ENCODE data around the gene VGF. TPM values are rescaled to one million over a fixed set of nuclear protein-coding genes. Genes with fewer than 3 reads are reported as not detected.
"Not testable (repeated sequence)": the region's sequence is repeated elsewhere in the genome, so short reads cannot be mapped to it uniquely, and the experiment has no call there.

Gene VGF
- total RNA-seq, 1 experiment from 2014 or later = 0.14 TPM

GRCh38 chr7:101116898-101117297, 48.5 kb downstream of the VGF start:
- H3K4me3 Mint-ChIP-seq (ENCODE audit: low read depth, unreplicated experiment) = no peak overlapping the region
- H3K9me3 Mint-ChIP-seq (ENCODE audit: low read depth, unreplicated experiment) = no peaks in the 10 kb centered on the region
- no peaks in the 10 kb centered on the region for H3K27me3 Mint-ChIP-seq (ENCODE audit: unreplicated experiment)
- no peaks in the 10 kb centered on the region for H3K36me3 Mint-ChIP-seq (ENCODE audit: insufficient read depth, unreplicated experiment)
- CTCF ChIA-PET = interaction anchor here (0.6 kb wide), 1 partner anchor 1580 kb away, joined by 8 read pairs; no protein-coding TSS in a partner anchor
- no peak overlapping the region for H3K27ac Mint-ChIP-seq (ENCODE audit: unreplicated experiment)
- no peak for TF ChIP-seq CTCF (IDR thresholded peaks at IDR 0.05; ENCODE audit: unreplicated experiment)
- H3K4me1 Mint-ChIP-seq (ENCODE audit: low read depth, unreplicated experiment) = peaks cover 4% of the 10 kb centered on the region
- DNase-seq = no peak
- intact Hi-C loops (cut with micrococcal nuclease; ENCODE audit: unreplicated experiment) = no loop called here
- BruUV-seq (replicated peaks) = no TSS peak

- CTCF ChIA-PET = no interaction called here
- no peak for TF ChIP-seq CTCF (IDR thresholded peaks at IDR 0.05; ENCODE audit: unreplicated experiment)
These were observed 50.2 kb downstream of the VGF start for GRCh38 chr7:101115215-101115614.

GRCh38 chr7:101114492-101114891, 50.9 kb downstream of the VGF start:
- no peaks in the 10 kb centered on the region for H3K36me3 Mint-ChIP-seq (ENCODE audit: insufficient read depth, unreplicated experiment)
- CTCF ChIA-PET = no interaction called here
- no peaks in the 10 kb centered on the region for H3K9me3 Mint-ChIP-seq (ENCODE audit: low read depth, unreplicated experiment)
- BruUV-seq (replicated peaks) = no TSS peak
- no peaks in the 10 kb centered on the region for H3K4me1 Mint-ChIP-seq (ENCODE audit: low read depth, unreplicated experiment)
- intact Hi-C loops (cut with micrococcal nuclease; ENCODE audit: unreplicated experiment) = no loop called here
- DNase-seq = no peak
- H3K27ac Mint-ChIP-seq (ENCODE audit: unreplicated experiment) = no peak overlapping the region
- no peak for TF ChIP-seq CTCF (IDR thresholded peaks at IDR 0.05; ENCODE audit: unreplicated experiment)
- no peak overlapping the region for H3K4me3 Mint-ChIP-seq (ENCODE audit: low read depth, unreplicated experiment)
- no peaks in the 10 kb centered on the region for H3K27me3 Mint-ChIP-seq (ENCODE audit: unreplicated experiment)

More at GRCh38 chr7:101115215-101115614, 50.2 kb downstream of the VGF start:
- Mint-ChIP-seq H3K4me1 (ENCODE audit: low read depth, unreplicated experiment) (no peaks in the 10 kb centered on the region), H3K4me3 (ENCODE audit: low read depth, unreplicated experiment) (no peak overlapping the region), H3K9me3 (ENCODE audit: low read depth, unreplicated experiment) (no peaks in the 10 kb centered on the region), H3K27ac (ENCODE audit: unreplicated experiment) (no peak overlapping the region), H3K36me3 (ENCODE audit: insufficient read depth, unreplicated experiment) (no peaks in the 10 kb centered on the region), H3K27me3 (ENCODE audit: unreplicated experiment) (no peaks in the 10 kb centered on the region)
- intact Hi-C loops (cut with micrococcal nuclease; ENCODE audit: unreplicated experiment) = no loop called here
- BruUV-seq (replicated peaks) = no TSS peak
- no peak for DNase-seq

- DNase-seq = no peak
- CTCF ChIA-PET = no interaction called here
- Mint-ChIP-seq H3K9me3 (ENCODE audit: low read depth, unreplicated experiment) (no peaks in the 10 kb centered on the region), H3K4me1 (ENCODE audit: low read depth, unreplicated experiment) (peaks cover 6% of the 10 kb centered on the region), H3K36me3 (ENCODE audit: insufficient read depth, unreplicated experiment) (no peaks in the 10 kb centered on the region), H3K27ac (ENCODE audit: unreplicated experiment) (no peak overlapping the region), H3K27me3 (ENCODE audit: unreplicated experiment) (no peaks in the 10 kb centered on the region), H3K4me3 (ENCODE audit: low read depth, unreplicated experiment) (no peak overlapping the region)
- no TSS peak for BruUV-seq (replicated peaks)
- intact Hi-C loops (cut with micrococcal nuclease; ENCODE audit: unreplicated experiment) = no loop called here
- TF ChIP-seq CTCF (IDR thresholded peaks at IDR 0.05; ENCODE audit: unreplicated experiment) = no peak
These were observed 51.5 kb downstream of the VGF start for GRCh38 chr7:101113836-101114235.

GRCh38 chr7:101113140-101113539, 52.2 kb downstream of the VGF start:
- BruUV-seq (replicated peaks); H3K4me3 Mint-ChIP-seq (ENCODE audit: low read depth, unreplicated experiment); H3K27me3 Mint-ChIP-seq (ENCODE audit: unreplicated experiment); H3K36me3 Mint-ChIP-seq (ENCODE audit: insufficient read depth, unreplicated experiment); CTCF ChIA-PET; H3K9me3 Mint-ChIP-seq (ENCODE audit: low read depth, unreplicated experiment); intact Hi-C loops (cut with micrococcal nuclease; ENCODE audit: unreplicated experiment); H3K27ac Mint-ChIP-seq (ENCODE audit: unreplicated experiment); DNase-seq: not testable (repeated sequence)
- H3K4me1 Mint-ChIP-seq (ENCODE audit: low read depth, unreplicated experiment) = peaks cover 12% of the 10 kb centered on the region

Small RNA genes within 50 kb of the gene (microRNA-seq; reads per million reads assigned to microRNA genes)
- gene MIR4653 = not detected

Other genes with a start within 250 kb of the VGF start
- 6.3 and 12.7 TPM in 2 replicates for gene MUC3A, start 216.0 kb downstream of the VGF start, total RNA-seq (2022)
- gene MUC12, start 196.0 kb downstream of the VGF start, total RNA-seq (2022) = 0.59 and 1.3 TPM in 2 replicates
- not detected in 2 replicates for gene MUC17, start 145.5 kb downstream of the VGF start, total RNA-seq (2022)
- gene TRIM56, start 80.1 kb downstream of the VGF start, total RNA-seq (2022) = 44.5 and 62.6 TPM in 2 replicates
- 1.1 and 1.8 TPM in 2 replicates for gene SERPINE1, start 38.5 kb downstream of the VGF start, total RNA-seq (2022)
- 45.6 and 61.6 TPM in 2 replicates for gene AP1S1, start 11.1 kb downstream of the VGF start, total RNA-seq (2022)
- not detected in 2 replicates for gene NAT16, start 14.7 kb upstream of the VGF start, total RNA-seq (2022)
- gene MOGAT3, start 35.5 kb upstream of the VGF start, total RNA-seq (2022) = not detected in 2 replicates
- 103 and 108 TPM in 2 replicates for gene PLOD3, start 52.0 kb upstream of the VGF start, total RNA-seq (2022)
- 57.2 and 57.5 TPM in 2 replicates for gene ZNHIT1, start 52.6 kb upstream of the VGF start, total RNA-seq (2022)
- 6.4 and 8.5 TPM in 2 replicates for gene CLDN15, start 72.2 kb upstream of the VGF start, total RNA-seq (2022)
- 83.8 and 90.0 TPM in 2 replicates for gene FIS1, start 79.5 kb upstream of the VGF start, total RNA-seq (2022)
- gene IFT22, start 156.2 kb upstream of the VGF start, total RNA-seq (2022) = 12.3 and 13.2 TPM in 2 replicates
- not detected in 2 replicates for gene COL26A1, start 197.3 kb upstream of the VGF start, total RNA-seq (2022)

Data from Calu3 (cell line).